ENCODE data around the gene AOPEP. TPM values are rescaled to one million over a fixed set of nuclear protein-coding genes. Genes with fewer than 3 reads are reported as not detected.
A peak's percentile ranks its signal among the peaks of the same experiment; 100 is the strongest.

AOPEP gene
- total RNA-seq, 1 donor from 2014 or later, result 79.7 TPM

DNA sequence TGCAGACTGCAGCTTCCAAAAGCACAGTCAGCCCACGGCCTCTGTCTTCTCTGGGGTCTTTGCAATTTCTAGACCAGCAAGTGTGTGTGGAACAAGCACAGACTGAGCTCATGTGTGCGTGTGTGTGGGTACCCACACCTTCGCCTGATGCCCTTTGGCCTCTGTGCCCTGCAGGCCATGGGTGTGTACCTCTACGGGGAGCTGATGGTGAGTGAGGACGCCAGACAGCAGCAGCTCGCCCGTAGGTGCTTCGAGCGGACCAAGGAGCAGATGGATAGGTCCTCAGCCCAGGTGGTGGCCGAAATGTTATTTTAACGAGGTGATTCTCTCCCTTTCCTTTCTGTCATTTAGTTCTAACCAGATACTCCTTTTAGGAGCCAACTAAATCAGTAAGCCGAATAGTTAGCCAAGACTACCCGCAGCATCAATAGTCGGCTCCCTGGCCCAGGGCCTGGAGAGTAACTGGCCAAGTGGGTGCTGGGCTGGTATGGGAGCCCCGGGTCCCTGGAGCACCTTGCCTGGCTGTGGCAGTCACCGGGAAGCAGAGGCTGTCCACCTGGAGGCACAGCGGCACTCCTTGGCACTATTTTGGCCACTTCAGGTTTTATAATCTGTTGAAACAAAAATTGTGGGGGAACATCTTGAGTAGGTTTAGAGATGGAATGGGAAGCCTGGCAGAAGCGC lies 356.0 kb downstream of the AOPEP start:
- peaks cover 9% of the 10 kb centered on the region for H3K4me1 ChIP-seq
- peaks cover 64% of the 10 kb centered on the region for H3K36me3 ChIP-seq

DNA sequence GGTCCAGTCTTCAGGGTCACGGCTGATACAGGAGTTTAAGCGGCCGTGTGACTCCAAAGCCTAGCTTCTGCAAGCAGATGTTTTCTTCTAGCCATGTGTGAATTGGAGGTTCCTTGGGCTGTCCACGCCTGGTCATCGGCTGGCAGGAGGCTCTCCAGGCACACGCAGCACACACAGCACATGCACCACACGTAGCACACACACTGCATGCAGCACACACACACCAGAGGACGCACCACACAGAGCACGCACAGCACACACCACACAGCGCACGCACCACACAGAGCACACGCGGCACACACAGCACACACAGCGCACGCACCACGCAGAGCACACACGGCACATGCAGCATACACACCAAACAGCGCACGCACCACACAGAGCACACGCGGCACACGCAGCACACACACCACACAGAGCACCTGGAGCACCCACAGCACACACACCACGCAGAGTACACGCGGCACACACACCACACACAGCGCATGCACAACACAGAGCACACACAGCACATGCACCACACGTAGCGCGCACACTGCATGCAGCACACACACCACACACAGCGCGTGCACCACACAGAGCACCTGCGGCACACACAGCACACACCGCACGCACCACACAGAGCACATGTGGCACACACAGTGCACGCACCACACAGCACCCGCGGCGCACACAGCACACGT lies 356.7 kb downstream of the AOPEP start:
- Histone ChIP-seq H3K27me3 (no peaks in the 10 kb centered on the region), H3K9me3 (no peaks in the 10 kb centered on the region), H3K4me1 (peaks cover 6% of the 10 kb centered on the region), H3K4me3 (no peak overlapping the region), H3K27ac (no peak overlapping the region), H3K36me3 (peaks cover 68% of the 10 kb centered on the region)
- peak; percentile 43 for DNase-seq
- intact Hi-C loops (cut with DNase I), result no loop called here
- peak; percentile 3 for ATAC-seq
- TF ChIP-seq, protein P1, sequence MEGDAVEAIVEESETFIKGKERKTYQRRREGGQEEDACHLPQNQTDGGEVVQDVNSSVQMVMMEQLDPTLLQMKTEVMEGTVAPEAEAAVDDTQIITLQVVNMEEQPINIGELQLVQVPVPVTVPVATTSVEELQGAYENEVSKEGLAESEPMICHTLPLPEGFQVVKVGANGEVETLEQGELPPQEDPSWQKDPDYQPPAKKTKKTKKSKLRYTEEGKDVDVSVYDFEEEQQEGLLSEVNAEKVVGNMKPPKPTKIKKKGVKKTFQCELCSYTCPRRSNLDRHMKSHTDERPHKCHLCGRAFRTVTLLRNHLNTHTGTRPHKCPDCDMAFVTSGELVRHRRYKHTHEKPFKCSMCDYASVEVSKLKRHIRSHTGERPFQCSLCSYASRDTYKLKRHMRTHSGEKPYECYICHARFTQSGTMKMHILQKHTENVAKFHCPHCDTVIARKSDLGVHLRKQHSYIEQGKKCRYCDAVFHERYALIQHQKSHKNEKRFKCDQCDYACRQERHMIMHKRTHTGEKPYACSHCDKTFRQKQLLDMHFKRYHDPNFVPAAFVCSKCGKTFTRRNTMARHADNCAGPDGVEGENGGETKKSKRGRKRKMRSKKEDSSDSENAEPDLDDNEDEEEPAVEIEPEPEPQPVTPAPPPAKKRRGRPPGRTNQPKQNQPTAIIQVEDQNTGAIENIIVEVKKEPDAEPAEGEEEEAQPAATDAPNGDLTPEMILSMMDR (IDR thresholded peaks at IDR 0.05), result no peak

More for the DNA sequence above, 356.0 kb downstream of the AOPEP start:
- intact Hi-C loops (cut with DNase I), result no loop called here
- ATAC-seq (no peak), DNase-seq (peak; percentile 34)
- Histone ChIP-seq H3K9me3 (no peaks in the 10 kb centered on the region), H3K27ac (no peak overlapping the region), H3K27me3 (no peaks in the 10 kb centered on the region), H3K4me3 (no peak overlapping the region)
- TF ChIP-seq, protein P1 (IDR thresholded peaks at IDR 0.05), result no peak

DNA sequence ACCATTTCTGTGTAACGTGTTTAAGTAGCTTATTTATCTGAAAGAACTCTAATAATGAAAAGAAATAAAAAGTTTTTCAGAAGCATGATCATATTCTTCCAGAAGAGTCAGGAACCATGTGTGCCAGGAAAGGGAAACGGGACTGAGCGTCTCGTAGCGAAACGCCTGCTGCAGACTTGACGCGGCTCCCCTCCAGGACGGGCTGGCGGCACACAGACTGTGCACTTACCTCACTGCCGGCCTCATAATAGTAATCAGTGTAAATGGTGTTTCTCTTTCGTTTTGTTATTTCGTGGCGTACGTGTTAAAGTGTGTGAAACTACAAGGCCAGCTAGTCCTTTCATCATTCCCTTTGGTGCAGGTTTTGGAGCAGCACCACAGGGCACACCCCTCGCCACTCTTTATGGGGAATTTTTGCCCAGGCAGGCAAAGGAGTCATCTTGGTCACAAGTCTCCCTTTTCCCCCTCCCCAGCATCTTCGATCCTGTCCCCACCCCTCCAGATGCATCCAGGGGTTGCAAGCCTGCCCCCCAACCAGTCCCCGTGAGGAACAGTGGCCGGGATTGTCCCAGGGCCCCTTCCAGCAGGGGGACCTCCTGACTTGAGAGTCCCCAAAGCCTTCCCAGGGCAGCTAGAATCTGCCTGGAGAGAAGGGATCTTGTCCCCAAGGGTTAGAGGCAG lies 357.9 kb downstream of the AOPEP start:
- intact Hi-C loops (cut with DNase I), result no loop called here

DNA sequence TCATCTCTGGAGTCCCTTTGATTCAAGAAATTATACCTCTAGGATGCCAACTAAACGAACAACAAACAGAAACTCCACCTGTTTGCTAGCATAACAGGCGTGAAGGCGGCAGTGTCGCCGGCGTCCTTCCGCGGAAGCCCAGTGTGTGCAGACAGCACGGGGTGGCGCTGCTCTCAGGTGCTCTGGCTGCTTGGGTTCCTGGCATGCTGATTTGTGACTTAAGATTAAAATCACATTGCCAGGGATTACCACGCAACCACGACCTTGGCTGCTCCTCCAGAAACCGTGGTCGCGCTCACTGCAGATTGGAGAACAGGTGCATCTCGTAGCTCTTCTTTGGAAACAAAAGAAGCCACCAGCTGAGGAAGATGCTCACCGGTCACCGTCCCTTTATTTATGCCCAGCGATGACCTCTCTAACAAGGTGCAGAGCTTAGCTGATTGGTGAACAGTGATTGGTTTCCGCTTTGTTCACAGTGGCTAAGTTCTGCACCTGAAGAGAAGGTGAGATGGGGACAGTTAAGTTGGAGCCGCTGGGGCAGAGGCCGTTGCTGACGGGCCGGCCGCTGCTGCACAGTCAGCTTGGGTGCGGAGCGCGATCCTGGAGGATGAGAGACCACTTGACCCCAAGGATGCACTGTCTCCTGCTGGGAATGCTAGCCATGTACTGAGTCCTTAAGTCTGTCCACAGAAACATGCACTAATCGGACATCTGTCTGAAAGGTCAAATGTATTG lies 358.7 kb downstream of the AOPEP start:
- H3K27me3 ChIP-seq, result no peaks in the 10 kb centered on the region
- H3K4me3 ChIP-seq, result no peak overlapping the region
- H3K4me1 ChIP-seq, result peaks cover 6% of the 10 kb centered on the region
- intact Hi-C loops (cut with DNase I), result no loop called here
- H3K27ac ChIP-seq, result no peak overlapping the region
- H3K9me3 ChIP-seq, result no peaks in the 10 kb centered on the region
- peaks cover 68% of the 10 kb centered on the region for H3K36me3 ChIP-seq
- peak; percentile 51 for DNase-seq
- TF ChIP-seq, protein P1 (IDR thresholded peaks at IDR 0.05), result no peak
- ATAC-seq, result no peak

More for the DNA sequence above, 357.9 kb downstream of the AOPEP start:
- Histone ChIP-seq H3K4me3 (no peak overlapping the region), H3K36me3 (peaks cover 68% of the 10 kb centered on the region), H3K4me1 (peaks cover 5% of the 10 kb centered on the region), H3K27ac (no peak overlapping the region), H3K27me3 (no peaks in the 10 kb centered on the region), H3K9me3 (no peaks in the 10 kb centered on the region)
- TF ChIP-seq, protein P1 (IDR thresholded peaks at IDR 0.05), result no peak
- peak; percentile 52 for DNase-seq
- no peak for ATAC-seq

DNA sequence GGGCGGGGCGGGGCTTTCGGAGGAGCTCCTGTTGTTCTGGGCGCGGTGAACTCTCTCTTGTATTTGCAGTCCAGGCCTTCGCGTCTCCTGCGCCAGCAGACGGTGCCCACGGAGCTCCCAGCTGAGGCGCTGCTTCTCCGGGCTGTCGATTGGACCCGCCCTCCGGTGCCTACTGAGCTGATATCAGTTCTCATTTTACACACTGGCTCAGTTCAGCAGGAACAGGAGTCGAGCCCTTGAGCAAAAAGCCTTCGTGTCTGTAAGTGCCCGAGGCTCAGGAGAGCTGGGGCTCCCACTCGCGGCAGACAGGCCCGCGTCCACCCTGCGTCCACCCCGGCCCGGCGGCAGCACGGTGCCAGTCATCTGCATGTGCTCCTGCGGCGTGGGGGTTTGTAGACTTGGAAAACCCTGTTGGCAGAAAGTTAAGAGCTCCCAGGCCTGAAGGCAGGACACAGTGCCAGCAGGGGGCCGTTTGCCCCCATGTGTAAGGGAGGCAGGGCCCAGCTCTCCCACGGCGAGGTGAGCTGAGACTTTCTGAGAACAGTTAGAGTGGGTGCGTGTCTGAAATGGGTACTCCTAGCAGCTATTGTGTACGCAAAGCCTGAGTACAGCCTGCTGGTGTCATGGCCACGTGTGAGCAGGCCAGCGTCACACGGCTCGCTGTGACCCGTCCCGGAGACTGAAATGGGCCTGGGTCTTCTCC lies 359.5 kb downstream of the AOPEP start:
- Histone ChIP-seq H3K36me3 (peaks cover 62% of the 10 kb centered on the region), H3K27me3 (no peaks in the 10 kb centered on the region), H3K4me3 (no peak overlapping the region), H3K27ac (no peak overlapping the region), H3K9me3 (no peaks in the 10 kb centered on the region), H3K4me1 (peaks cover 14% of the 10 kb centered on the region)
- intact Hi-C loops (cut with DNase I), result no loop called here
- DNase-seq (peak; percentile 62), ATAC-seq (no peak)
- TF ChIP-seq, protein P1 (IDR thresholded peaks at IDR 0.05), result no peak

Measured in upper lobe of right lung (tissue), 1 donor.